Suprapubic skin (tissue), 4 donors: ENCODE results near the gene PPP1R3C.
A peak's percentile ranks its signal among the peaks of the same experiment; 100 is the strongest.

ENCODE experiments used
- CTCF ChIP-seq, 2 donors: fragments of 200-600 bp in 1 of 2; fragments of 450-650 bp in 1 of 2; sonication (generic) in 1 of 2; IDR thresholded peaks; one replicate each; pipeline ENCODE4 v1.5.1; 2016 to 2019; ENCODE audit warnings: antibody characterized with exemption in 2 of 2, mild to moderate bottlenecking in 1 of 2, moderate library complexity in 1 of 2
- EP300 ChIP-seq: sonication (generic); formaldehyde crosslinking; IDR thresholded peaks from one replicate; pipeline ENCODE4 v1.6.1; 2017; ENCODE audit warnings: antibody characterized with exemption
- POLR2A ChIP-seq, 2 donors: fragments of 450-650 bp; IDR thresholded peaks; one replicate each; pipeline ENCODE4 v1.6.1; 2017; ENCODE audit warnings: antibody characterized with exemption in 2 of 2, mild to moderate bottlenecking in 2 of 2, moderate library complexity in 2 of 2
- POLR2AphosphoS5 ChIP-seq, 3 donors: sonication (generic); formaldehyde crosslinking; IDR thresholded peaks; one replicate each; pipeline ENCODE4 v1.6.1; 2017; ENCODE audit warnings: antibody characterized with exemption in 3 of 3

- no peak for TF ChIP-seq CTCF (IDR thresholded peaks at IDR 0.05)
- no peak for TF ChIP-seq POLR2A (IDR thresholded peaks at IDR 0.05)
- peak; percentile 49 for TF ChIP-seq EP300
- no peak for TF ChIP-seq POLR2AphosphoS5 (IDR thresholded peaks at IDR 0.05)
Observed at GRCh38 chr10:91642831-91643692, 10.2 kb upstream of the PPP1R3C start.
